Cardiac fibroblast (primary cell): ENCODE measurements around the gene MBNL2.

Source experiments
- DNase-seq, 2 donors: peaks; one replicate each; pipeline versions ENCODE4 v3.0.0 to v3.0.0-alpha.2; 2010; ENCODE audit warnings: low read depth in 2 of 2
- H3K4me3 ChIP-seq, 2 donors: replicated peaks in 1 of 2; 1 replicate in 1 of 2; 2 replicates in 1 of 2; pipeline ENCODE4 v1.5.1; 2011; ENCODE audit warnings: low read depth in 2 of 2, low read length in 2 of 2, mild to moderate bottlenecking in 2 of 2, moderate library complexity in 1 of 2
- CTCF ChIP-seq: IDR thresholded peaks from one replicate; pipeline ENCODE4 v1.5.1; 2011; ENCODE audit warnings: low read depth, mild to moderate bottlenecking, low read length, inconsistent platforms

MBNL2 gene

GRCh38 chr13:97194479-97194878, 27.7 kb upstream of the MBNL2 start:
- no peak overlapping the region for H3K4me3 ChIP-seq
- TF ChIP-seq CTCF: no peak
- peak; percentile 19 to 68 for DNase-seq

DNA sequence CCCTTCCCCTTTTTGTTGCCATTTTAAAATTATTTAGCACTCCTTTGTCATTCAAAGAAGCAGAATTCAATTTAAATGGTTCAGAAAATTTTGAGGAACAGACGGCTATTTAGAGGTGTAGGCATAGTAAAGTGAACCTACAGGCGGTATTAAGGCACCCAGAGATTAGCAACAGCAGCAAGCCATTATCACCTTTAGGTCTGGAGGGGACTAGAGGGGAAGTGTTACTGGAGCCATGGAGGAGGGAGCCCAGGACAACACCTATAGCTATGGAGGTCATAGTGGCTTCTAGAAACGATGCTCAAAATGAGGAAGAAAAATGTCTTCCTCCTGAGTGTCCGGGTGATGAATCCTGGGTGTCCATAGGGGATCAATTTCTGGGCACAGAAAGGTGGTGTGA, 25.8 kb upstream of the MBNL2 start:
- no peak for DNase-seq
- TF ChIP-seq CTCF: no peak
- H3K4me3 ChIP-seq: no peak overlapping the region

DNA sequence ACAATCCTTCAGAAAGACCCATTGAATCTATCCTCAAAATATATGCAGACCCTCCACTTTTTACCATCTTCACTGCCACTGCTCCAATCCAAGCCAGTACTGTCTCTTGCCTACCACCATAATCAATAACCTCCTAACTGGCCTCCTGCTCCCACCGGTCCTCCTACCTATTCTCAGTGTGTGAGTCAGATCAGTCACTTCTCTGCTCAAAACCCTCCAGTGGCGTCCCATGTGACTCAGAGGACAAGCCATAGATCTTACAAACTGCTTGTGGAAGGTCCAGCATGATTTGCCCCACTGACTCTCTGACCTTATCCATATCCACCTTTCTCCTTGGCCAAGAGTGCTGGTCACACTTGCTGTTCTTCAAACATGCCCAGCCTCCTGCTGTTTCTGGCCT, 23.4 kb upstream of the MBNL2 start:
- no peak for DNase-seq
- no peak for TF ChIP-seq CTCF
- H3K4me3 ChIP-seq: no peak overlapping the region

DNA sequence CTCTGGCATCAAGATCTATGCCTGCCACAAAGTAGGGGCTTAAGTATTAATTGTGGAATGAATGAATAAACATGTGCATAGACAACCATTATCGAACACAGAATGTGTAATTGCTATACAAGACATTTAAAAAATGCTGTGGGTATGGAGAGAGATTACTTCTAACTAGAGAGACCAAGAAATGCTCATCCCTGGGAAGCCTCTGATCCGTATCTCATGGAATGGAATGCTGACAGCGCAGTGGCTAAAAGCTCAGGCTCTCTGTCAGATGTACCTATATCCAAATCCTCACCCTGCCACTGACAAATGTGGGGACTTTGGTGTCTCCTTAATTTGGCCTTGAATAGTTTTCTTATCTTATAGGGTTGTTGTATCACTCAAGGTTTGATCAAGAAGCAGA, 22.7 kb upstream of the MBNL2 start:
- no peak for TF ChIP-seq CTCF
- no peak overlapping the region for H3K4me3 ChIP-seq
- DNase-seq: no peak

GRCh38 chr13:97200081-97200942, 21.8 kb upstream of the MBNL2 start:
- no peak overlapping the region for H3K4me3 ChIP-seq
- no peak for DNase-seq
- no peak for TF ChIP-seq CTCF

DNA sequence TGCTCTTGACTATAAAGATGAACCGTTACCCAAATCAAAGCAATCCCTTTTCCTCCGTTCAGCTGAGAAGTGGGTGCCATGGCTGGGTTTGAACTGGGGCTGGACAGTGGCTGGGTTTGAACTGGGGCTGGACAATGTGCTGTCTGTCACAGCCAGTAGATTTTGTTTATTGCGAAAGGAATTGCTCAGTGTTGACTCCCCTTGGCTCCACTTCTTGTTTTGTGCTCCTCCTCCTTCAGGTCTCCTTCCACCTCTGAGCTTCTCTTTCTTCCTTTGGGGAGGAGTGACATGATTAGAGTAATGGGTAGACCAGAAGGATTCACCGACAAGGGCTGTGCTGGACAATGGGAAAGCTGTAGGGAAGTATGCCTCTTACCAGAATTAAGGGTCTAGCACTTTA, 19.4 kb upstream of the MBNL2 start:
- no peak for TF ChIP-seq CTCF
- no peak for DNase-seq
- no peak overlapping the region for H3K4me3 ChIP-seq

DNA sequence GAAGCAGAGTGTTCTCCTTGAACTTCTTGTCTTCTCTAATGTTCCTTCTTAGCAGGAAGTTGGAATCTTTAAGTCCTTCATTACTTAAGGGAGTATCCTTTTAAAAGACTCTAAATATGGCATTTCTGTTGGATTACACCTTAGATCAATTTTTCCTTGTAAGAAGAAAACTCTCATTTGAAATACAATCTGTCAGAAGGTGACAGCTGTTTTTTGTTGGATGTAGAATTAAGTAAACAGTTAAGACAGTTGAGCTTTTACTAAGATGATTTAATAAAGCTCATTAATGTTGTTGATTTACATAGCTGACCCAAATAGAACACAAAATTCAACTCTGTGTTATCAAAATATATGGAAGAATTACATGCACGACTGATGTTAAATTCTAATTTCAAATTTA, 16.7 kb upstream of the MBNL2 start:
- H3K4me3 ChIP-seq: no peak overlapping the region
- no peak for TF ChIP-seq CTCF
- DNase-seq: no peak
